Neuronal stem cell (in vitro differentiated cells): ENCODE data around the gene MYO15B.

Experiments
- DNase-seq: peaks from one replicate; pipeline ENCODE4 v3.0.0-alpha.2; 2013; ENCODE audit warnings: low spot score
- H2AFZ ChIP-seq: one replicate; pipeline ENCODE4 v1.6.1; 2013; ENCODE audit warnings: mild to moderate bottlenecking, low read length, inconsistent platforms
- H2AK5ac ChIP-seq: 2 replicates; pipeline ENCODE4 v1.6.1; 2013; ENCODE audit warnings: low read depth, mild to moderate bottlenecking, inconsistent platforms, low read length, moderate library complexity, mixed read lengths
- H2BK120ac ChIP-seq: 2 replicates; pipeline ENCODE4 v1.6.1; 2013; ENCODE audit warnings: low read depth, mild to moderate bottlenecking, inconsistent platforms, low read length, moderate library complexity, mixed read lengths
- H2BK12ac ChIP-seq: one replicate; pipeline ENCODE4 v1.6.1; 2013; ENCODE audit warnings: low read length, inconsistent platforms
- H2BK15ac ChIP-seq: 2 replicates; pipeline ENCODE4 v1.6.1; 2013; ENCODE audit warnings: mild to moderate bottlenecking, low read length, inconsistent platforms, mixed read lengths
- H2BK5ac ChIP-seq: one replicate; pipeline ENCODE4 v1.6.1; 2013; ENCODE audit warnings: inconsistent platforms, mild to moderate bottlenecking, low read length, moderate library complexity
- H3K14ac ChIP-seq: one replicate; pipeline ENCODE4 v1.6.1; 2013; ENCODE audit warnings: low read length, inconsistent platforms
- H3K18ac ChIP-seq: 2 replicates; pipeline ENCODE4 v1.6.1; 2013; ENCODE audit warnings: low read length, inconsistent platforms
- H3K23ac ChIP-seq: 2 replicates; pipeline ENCODE4 v1.6.1; 2013; ENCODE audit warnings: low read depth, mild to moderate bottlenecking, mixed read lengths, low read length, inconsistent platforms; ENCODE audit not compliant: poor library complexity
- H3K27ac ChIP-seq: replicated peaks from 3 replicates; pipeline ENCODE4 v1.5.1; 2013; ENCODE audit warnings: low read length, inconsistent platforms
- H3K27me3 ChIP-seq, 3 experiments: 2 replicates each; pipeline ENCODE4 v1.6.1; 2013; ENCODE audit warnings: low read length in 3 of 3, mild to moderate bottlenecking in 2 of 3, inconsistent platforms in 1 of 3, low read depth in 1 of 3, mixed read lengths in 1 of 3, moderate library complexity in 1 of 3; ENCODE audit not compliant: control insufficient read depth in 3 of 3, insufficient read depth in 3 of 3
- H3K36me3 ChIP-seq, 2 donors: replicated peaks in 1 of 2; 2 replicates each; pipeline ENCODE4 v1.6.1; 2013; ENCODE audit warnings: low read length in 2 of 2; ENCODE audit not compliant: control insufficient read depth in 2 of 2, insufficient read depth in 2 of 2
- H3K4ac ChIP-seq: 2 replicates; pipeline ENCODE4 v1.6.1; 2013; ENCODE audit warnings: inconsistent platforms, mild to moderate bottlenecking, low read length, moderate library complexity
- H3K4me1 ChIP-seq, 2 donors: 1 replicate in 1 of 2; 2 replicates in 1 of 2; pipeline ENCODE4 v1.6.1; 2013; ENCODE audit warnings: low read length in 2 of 2, low read depth in 1 of 2; ENCODE audit not compliant: control insufficient read depth in 2 of 2, insufficient read depth in 1 of 2
- H3K4me2 ChIP-seq: one replicate; pipeline ENCODE4 v1.6.1; 2013; ENCODE audit warnings: mild to moderate bottlenecking, low read length, inconsistent platforms; ENCODE audit not compliant: insufficient read depth, poor library complexity, severe bottlenecking
- H3K4me3 ChIP-seq, 2 donors: 2 replicates each; pipeline ENCODE4 v1.5.1; 2013; ENCODE audit warnings: low read length in 2 of 2, mild to moderate bottlenecking in 2 of 2, inconsistent platforms in 1 of 2, moderate library complexity in 1 of 2
- H3K79me1 ChIP-seq: one replicate; pipeline ENCODE4 v1.6.1; 2013; ENCODE audit warnings: low read depth, mild to moderate bottlenecking, inconsistent platforms, low read length, moderate library complexity
- H3K9ac ChIP-seq: one replicate; pipeline ENCODE4 v1.6.1; 2013; ENCODE audit warnings: mild to moderate bottlenecking, low read depth, low read length, inconsistent platforms; ENCODE audit not compliant: poor library complexity
- H3K9me3 ChIP-seq, 2 donors: replicated peaks in 1 of 2; 2 replicates each; pipeline versions ENCODE3 to v1.6.1; 2013; ENCODE audit warnings: low read length in 2 of 2, mild to moderate bottlenecking in 2 of 2, inconsistent platforms in 1 of 2, low read depth in 1 of 2, mixed read lengths in 1 of 2, moderate library complexity in 1 of 2; ENCODE audit not compliant: control insufficient read depth in 2 of 2, insufficient read depth in 1 of 2
- H4K8ac ChIP-seq: one replicate; pipeline ENCODE4 v1.6.1; 2013; ENCODE audit warnings: low read depth, mild to moderate bottlenecking, inconsistent platforms, low read length, moderate library complexity
- H4K91ac ChIP-seq: one replicate; pipeline ENCODE4 v1.6.1; 2013; ENCODE audit warnings: low read length, low read depth, mild to moderate bottlenecking, inconsistent platforms; ENCODE audit not compliant: poor library complexity
- WGBS, 2 donors: extraction: QIAGEN DNeasy Blood & Tissue Kit; methylation state at CpG; one replicate each; pipeline ENCODE4 v1.1.7; 2013; ENCODE audit warnings: missing lambda C conversion rate in 2 of 2, mixed read lengths in 1 of 2; ENCODE audit not compliant: insufficient read length in 2 of 2, insufficient replicate concordance in 1 of 2; ENCODE audit errors: extremely low coverage in 2 of 2; 5-methylcytosine and 5-hydroxymethylcytosine counted together

The MYO15B gene

GRCh38 chr17:75551266-75551665 lies 36.3 kb upstream of the MYO15B start:
- no peak overlapping the region for H2BK12ac ChIP-seq
- H3K27ac ChIP-seq: no peak overlapping the region
- peak overlapping the region; percentile 14 for H2BK15ac ChIP-seq
- H3K4ac ChIP-seq: no peak overlapping the region
- H4K8ac ChIP-seq: no peak overlapping the region
- H2BK120ac ChIP-seq: no peak overlapping the region
- no peak overlapping the region for H3K23ac ChIP-seq
- WGBS, 2 donors: no CpG with 5 or more reads among the region's 7 CpGs
- H2BK5ac ChIP-seq: no peak overlapping the region
- no peak for DNase-seq
- peak overlapping the region; percentile 3 for H2AK5ac ChIP-seq
- peaks cover 9 to 24% of the 10 kb centered on the region in 2 donors for H3K4me1 ChIP-seq
- no peaks in the 10 kb centered on the region for H3K36me3 ChIP-seq
- H3K18ac ChIP-seq: no peak overlapping the region
- H3K9me3 ChIP-seq: no peaks in the 10 kb centered on the region
- no peak overlapping the region for H4K91ac ChIP-seq
- H3K79me1 ChIP-seq: no peaks in the 10 kb centered on the region
- no peak overlapping the region for H3K4me3 ChIP-seq
- no peak overlapping the region for H3K9ac ChIP-seq
- peaks cover 0 to 19% (median 0%) of the 10 kb centered on the region in 3 experiments for H3K27me3 ChIP-seq
- H3K4me2 ChIP-seq: no peak overlapping the region
- no peak overlapping the region for H2AFZ ChIP-seq
- no peak overlapping the region for H3K14ac ChIP-seq

GRCh38 chr17:75552425-75553294 lies 34.9 kb upstream of the MYO15B start:
- no peak overlapping the region for H3K14ac ChIP-seq
- no peak overlapping the region for H3K4me2 ChIP-seq
- WGBS, 2 donors: no CpG with 5 or more reads among the region's 14 CpGs
- H3K9ac ChIP-seq: no peak overlapping the region
- H4K8ac ChIP-seq: no peak overlapping the region
- H4K91ac ChIP-seq: no peak overlapping the region
- DNase-seq: no peak
- peak overlapping the region; percentile 56 for H2BK5ac ChIP-seq
- H2AFZ ChIP-seq: peak overlapping the region; percentile 83
- H2AK5ac ChIP-seq: peak overlapping the region; percentile 34
- H3K4me1 ChIP-seq: peaks cover 10 to 30% of the 10 kb centered on the region in 2 donors
- peak overlapping the region; percentile 82 for H3K18ac ChIP-seq
- H3K4ac ChIP-seq: no peak overlapping the region
- no peaks in the 10 kb centered on the region for H3K79me1 ChIP-seq
- H2BK12ac ChIP-seq: no peak overlapping the region
- no peak overlapping the region for H3K4me3 ChIP-seq
- H3K27me3 ChIP-seq: peaks cover 0 to 13% (median 0%) of the 10 kb centered on the region in 3 experiments
- H3K9me3 ChIP-seq: no peaks in the 10 kb centered on the region
- H3K27ac ChIP-seq: peak overlapping the region; percentile 70
- no peak overlapping the region for H2BK15ac ChIP-seq
- no peaks in the 10 kb centered on the region for H3K36me3 ChIP-seq
- no peak overlapping the region for H3K23ac ChIP-seq
- peak overlapping the region; percentile 19 for H2BK120ac ChIP-seq

- Histone ChIP-seq H3K14ac (no peak overlapping the region), H4K91ac (no peak overlapping the region), H2BK120ac (no peak overlapping the region), H3K4me3 (no peak overlapping the region), H3K27ac (peak overlapping the region; percentile 70), H2BK5ac (peak overlapping the region; percentile 56), H4K8ac (no peak overlapping the region), H2AK5ac (no peak overlapping the region), H3K23ac (no peak overlapping the region), H3K9ac (no peak overlapping the region), H3K36me3 (no peaks in the 10 kb centered on the region), H2BK15ac (no peak overlapping the region), H2BK12ac (no peak overlapping the region), H3K9me3 (no peaks in the 10 kb centered on the region), H3K18ac (peak overlapping the region; percentile 82), H3K4me1 (peaks cover 10 to 30% of the 10 kb centered on the region in 2 donors), H2AFZ (peak overlapping the region; percentile 83), H3K4me2 (no peak overlapping the region), H3K4ac (no peak overlapping the region), H3K27me3 (peaks cover 0 to 9% (median 0%) of the 10 kb centered on the region in 3 experiments), H3K79me1 (peaks cover 4% of the 10 kb centered on the region)
- WGBS, 2 donors: no CpG with 5 or more reads among the region's 8 CpGs
- no peak for DNase-seq
These were observed 34.1 kb upstream of the MYO15B start for GRCh38 chr17:75553295-75554110.

GRCh38 chr17:75555679-75556153 lies 31.9 kb upstream of the MYO15B start:
- no peak overlapping the region for H2BK15ac ChIP-seq
- H2BK12ac ChIP-seq: peak overlapping the region; percentile 8
- H3K23ac ChIP-seq: peak overlapping the region; percentile 89
- H2BK5ac ChIP-seq: no peak overlapping the region
- H3K27ac ChIP-seq: no peak overlapping the region
- H3K4me1 ChIP-seq: peaks cover 5 to 18% of the 10 kb centered on the region in 2 donors
- no peak overlapping the region for H3K14ac ChIP-seq
- peak overlapping the region; percentile 17 for H2AFZ ChIP-seq
- peak overlapping the region; percentile 44 for H3K9ac ChIP-seq
- H3K79me1 ChIP-seq: peaks cover 5% of the 10 kb centered on the region
- no CpG with 5 or more reads among the region's 21 CpGs for WGBS, 2 donors
- no peaks in the 10 kb centered on the region for H3K27me3 ChIP-seq
- no peaks in the 10 kb centered on the region for H3K36me3 ChIP-seq
- H3K9me3 ChIP-seq: no peaks in the 10 kb centered on the region
- no peak overlapping the region for H3K4me2 ChIP-seq
- H3K4me3 ChIP-seq: no peak overlapping the region
- H4K8ac ChIP-seq: no peak overlapping the region
- peak overlapping the region; percentile 48 for H3K18ac ChIP-seq
- H3K4ac ChIP-seq: no peak overlapping the region
- H4K91ac ChIP-seq: no peak overlapping the region
- DNase-seq: no peak
- H2AK5ac ChIP-seq: no peak overlapping the region
- peak overlapping the region; percentile 81 for H2BK120ac ChIP-seq
